SU-DHL-6 (cell line): ENCODE data around the gene RASSF10.

ENCODE experiments used
- H2AFZ ChIP-seq: fragments of 200-600 bp; sonication (generic); 2 replicates; pipeline ENCODE4 v1.6.1; 2014; ENCODE audit warnings: low read depth, mild to moderate bottlenecking, moderate library complexity, mixed read lengths, antibody characterized with exemption, low read length; ENCODE audit not compliant: severe bottlenecking
- H3F3A ChIP-seq: fragments of 200-600 bp; shearing (Covaris generic); 2 replicates; pipeline ENCODE4 v1.6.0; 2016; ENCODE audit warnings: antibody characterized with exemption, mild to moderate bottlenecking; ENCODE audit not compliant: insufficient read depth
- H3K27ac ChIP-seq: fragments of 200-600 bp; sonication (generic); 2 replicates; pipeline ENCODE4 v1.5.1; 2016; ENCODE audit warnings: low read depth, mild to moderate bottlenecking, low read length, moderate library complexity, mixed read lengths
- H3K27me3 ChIP-seq: fragments of 200-600 bp; sonication (generic), shearing (Covaris generic); 2 replicates; pipeline ENCODE4 v1.6.0; 2014; ENCODE audit warnings: mild to moderate bottlenecking, low read length
- H3K36me3 ChIP-seq: fragments of 200-600 bp; sonication (generic); 2 replicates; pipeline ENCODE4 v1.6.1; 2014; ENCODE audit warnings: mild to moderate bottlenecking, low read length, mixed read lengths
- H3K4me2 ChIP-seq: fragments of 300-600, 200-600 bp; shearing (Covaris generic), sonication (generic); 2 replicates; pipeline ENCODE4 v1.6.0; 2014; ENCODE audit warnings: low read length, low read depth, mild to moderate bottlenecking; ENCODE audit not compliant: poor library complexity, severe bottlenecking
- H3K4me3 ChIP-seq: fragments of 200-600 bp; sonication (generic); 2 replicates; pipeline ENCODE4 v1.5.1; 2014; ENCODE audit warnings: antibody characterized with exemption, low read length, mild to moderate bottlenecking, mixed read lengths; ENCODE audit not compliant: insufficient read depth, poor library complexity, severe bottlenecking
- H3K79me2 ChIP-seq: fragments of 200-600 bp; sonication (generic); 2 replicates; pipeline ENCODE4 v1.6.1; 2014; ENCODE audit warnings: mild to moderate bottlenecking, low read length, moderate library complexity; ENCODE audit not compliant: insufficient read depth
- H3K9ac ChIP-seq: fragments of 200-600 bp; sonication (generic); 2 replicates; pipeline ENCODE4 v1.7.0; 2014; ENCODE audit warnings: mild to moderate bottlenecking, low read length
- H3K9me2 ChIP-seq: fragments of 200-600 bp; sonication (generic); replicated peaks from 2 replicates; pipeline ENCODE4 v1.6.1; 2014; ENCODE audit warnings: low read length; ENCODE audit not compliant: insufficient read depth
- H3K9me3 ChIP-seq: fragments of 200-600 bp; sonication (generic); 2 replicates; pipeline ENCODE4 v1.6.1; 2014; ENCODE audit warnings: low read length, mixed read lengths; ENCODE audit not compliant: insufficient read depth
- H4K20me1 ChIP-seq: fragments of 200-600 bp; sonication (generic); 2 replicates; pipeline ENCODE4 v1.6.1; 2014; ENCODE audit warnings: low read depth, mild to moderate bottlenecking, antibody characterized with exemption, low read length, moderate library complexity, mixed read lengths
- CTCF ChIP-seq: fragments of 200-600 bp; sonication (generic); IDR thresholded peaks from one replicate; pipeline ENCODE4 v1.5.1; 2017; ENCODE audit warnings: antibody characterized with exemption, mild to moderate bottlenecking, low read length, moderate library complexity; ENCODE audit not compliant: insufficient read depth, poor library complexity, severe bottlenecking
- EZH2phosphoT487 ChIP-seq: fragments of 200-600 bp; sonication (generic), shearing (Covaris generic); conservative IDR thresholded peaks from 2 replicates; pipeline ENCODE4 v1.6.1; 2018; ENCODE audit warnings: mild to moderate bottlenecking, antibody characterized with exemption, low read length, moderate library complexity, mixed read lengths

RASSF10 gene

GRCh38 chr11:13003736-13004493 is 5.2 kb upstream of the RASSF10 start:
- no peaks in the 10 kb centered on the region for H3F3A ChIP-seq
- no peak overlapping the region for H3K4me3 ChIP-seq
- no peaks in the 10 kb centered on the region for H3K9me2 ChIP-seq
- H2AFZ ChIP-seq = no peak overlapping the region
- H3K4me2 ChIP-seq = no peak overlapping the region
- no peaks in the 10 kb centered on the region for H3K27me3 ChIP-seq
- no peak overlapping the region for H3K27ac ChIP-seq
- H4K20me1 ChIP-seq = no peaks in the 10 kb centered on the region
- no peaks in the 10 kb centered on the region for H3K36me3 ChIP-seq
- H3K79me2 ChIP-seq = no peaks in the 10 kb centered on the region
- no peak overlapping the region for H3K9ac ChIP-seq
- no peak for TF ChIP-seq EZH2phosphoT487
- no peak for TF ChIP-seq CTCF
- H3K9me3 ChIP-seq = no peaks in the 10 kb centered on the region

GRCh38 chr11:13007182-13008060 is 1.7 kb upstream of the RASSF10 start:
- H3F3A ChIP-seq = no peaks in the 10 kb centered on the region
- no peak overlapping the region for H3K4me3 ChIP-seq
- H3K9me2 ChIP-seq = no peaks in the 10 kb centered on the region
- H3K79me2 ChIP-seq = no peaks in the 10 kb centered on the region
- no peak overlapping the region for H3K4me2 ChIP-seq
- H3K27me3 ChIP-seq = no peaks in the 10 kb centered on the region
- H3K27ac ChIP-seq = no peak overlapping the region
- no peak for TF ChIP-seq CTCF
- no peak for TF ChIP-seq EZH2phosphoT487
- no peaks in the 10 kb centered on the region for H4K20me1 ChIP-seq
- no peak overlapping the region for H3K9ac ChIP-seq
- H2AFZ ChIP-seq = no peak overlapping the region
- no peaks in the 10 kb centered on the region for H3K9me3 ChIP-seq
- no peaks in the 10 kb centered on the region for H3K36me3 ChIP-seq

- Histone ChIP-seq H3K9ac (no peak overlapping the region), H3K4me2 (no peak overlapping the region), H3K27me3 (no peaks in the 10 kb centered on the region)
Observed at GRCh38 chr11:13008061-13008435, 1.1 kb upstream of the RASSF10 start.

More at GRCh38 chr11:13008061-13008435, 1.1 kb upstream of the RASSF10 start:
- H4K20me1 ChIP-seq = no peaks in the 10 kb centered on the region
- H3F3A ChIP-seq = no peaks in the 10 kb centered on the region
- no peaks in the 10 kb centered on the region for H3K9me2 ChIP-seq
- H3K4me3 ChIP-seq = no peak overlapping the region
- H3K36me3 ChIP-seq = no peaks in the 10 kb centered on the region
- no peaks in the 10 kb centered on the region for H3K9me3 ChIP-seq
- no peak overlapping the region for H2AFZ ChIP-seq
- no peaks in the 10 kb centered on the region for H3K79me2 ChIP-seq
- no peak overlapping the region for H3K27ac ChIP-seq
- no peak for TF ChIP-seq EZH2phosphoT487
- no peak for TF ChIP-seq CTCF
